Measurements from ENCODE around the gene NUP43. TPM values are rescaled to one million over a fixed set of nuclear protein-coding genes. Genes with fewer than 3 reads are reported as not detected.
"Not testable (repeated sequence)": the region's sequence is repeated elsewhere in the genome, so short reads cannot be mapped to it uniquely, and the experiment has no call there.

The NUP43 gene
- total RNA-seq, 6 donors from 2014 or later = 11.1 to 29.3 (median 19.1) TPM

- ATAC-seq (ENCODE audit: low FRiP score in 2 of 2) = no peak
- TF ChIP-seq POLR2AphosphoS5 (IDR thresholded peaks at IDR 0.05) (no peak), CTCF (IDR thresholded peaks at IDR 0.05) (no peak), POLR2A (IDR thresholded peaks at IDR 0.05) (no peak), EP300 (IDR thresholded peaks at IDR 0.05) (no peak)
- DNase-seq = no peak
- Histone ChIP-seq H3K27me3 (no peaks in the 10 kb centered on the region), H3K9me3 (no peaks in the 10 kb centered on the region), H3K4me3 (no peak overlapping the region), H3K27ac (no peak overlapping the region), H3K4me1 (no peaks in the 10 kb centered on the region), H3K36me3 (peaks cover 0 to 63% (median 19%) of the 10 kb centered on the region in 4 donors)
- WGBS, 2 donors = 89 to 97% methylated on average over 2 of the region's 2 CpGs
These were observed 55.1 kb downstream of the NUP43 start for GRCh38 chr6:149691201-149691600.

GRCh38 chr6:149686230-149686629 lies 60.1 kb downstream of the NUP43 start:
- Histone ChIP-seq H3K4me1 (no peaks in the 10 kb centered on the region), H3K27me3 (no peaks in the 10 kb centered on the region), H3K36me3 (peaks cover 8 to 62% (median 19%) of the 10 kb centered on the region in 4 donors), H3K27ac (no peak overlapping the region), H3K9me3 (no peaks in the 10 kb centered on the region), H3K4me3 (no peak overlapping the region)
- no peak for ATAC-seq (ENCODE audit: low FRiP score in 2 of 2)
- no peak for TF ChIP-seq POLR2AphosphoS5 (IDR thresholded peaks at IDR 0.05)
- no peak for TF ChIP-seq EP300 (IDR thresholded peaks at IDR 0.05)
- no peak for TF ChIP-seq POLR2A (IDR thresholded peaks at IDR 0.05)
- TF ChIP-seq CTCF (IDR thresholded peaks at IDR 0.05) = no peak
- 79 to 93% methylated on average over 7 of the region's 7 CpGs for WGBS, 2 donors
- no peak for DNase-seq

GRCh38 chr6:149683256-149683859 lies 63.0 kb downstream of the NUP43 start:
- Histone ChIP-seq H3K9me3 (no peaks in the 10 kb centered on the region), H3K27ac (no peak overlapping the region), H3K4me1 (no peaks in the 10 kb centered on the region), H3K4me3 (no peak overlapping the region), H3K36me3 (peaks cover 8 to 55% (median 17%) of the 10 kb centered on the region in 4 donors), H3K27me3 (no peaks in the 10 kb centered on the region)
- TF ChIP-seq CTCF (IDR thresholded peaks at IDR 0.05) = no peak
- TF ChIP-seq POLR2A (IDR thresholded peaks at IDR 0.05) = no peak
- no peak for TF ChIP-seq POLR2AphosphoS5 (IDR thresholded peaks at IDR 0.05)
- no peak for TF ChIP-seq EP300 (IDR thresholded peaks at IDR 0.05)
- 98 to 99% methylated on average over 4 of the region's 4 CpGs for WGBS, 2 donors
- DNase-seq (no peak), ATAC-seq (ENCODE audit: low FRiP score in 2 of 2) (no peak)

- DNase-seq; H3K9me3 ChIP-seq; H3K27ac ChIP-seq; H3K27me3 ChIP-seq; H3K4me3 ChIP-seq; H3K4me1 ChIP-seq; ATAC-seq (ENCODE audit: low FRiP score in 2 of 2): not testable (repeated sequence)
- peaks cover 8 to 60% (median 19%) of the 10 kb centered on the region in 4 donors for H3K36me3 ChIP-seq
- 97 to 98% methylated on average over 14 of the region's 14 CpGs for WGBS, 2 donors
These were observed 64.5 kb downstream of the NUP43 start for GRCh38 chr6:149681845-149682244.

- no peaks in the 10 kb centered on the region for H3K4me1 ChIP-seq
- H3K9me3 ChIP-seq = no peaks in the 10 kb centered on the region
- TF ChIP-seq EP300 (IDR thresholded peaks at IDR 0.05) = no peak
- no peak for TF ChIP-seq CTCF (IDR thresholded peaks at IDR 0.05)
- no peak for TF ChIP-seq POLR2AphosphoS5 (IDR thresholded peaks at IDR 0.05)
- no peak for TF ChIP-seq POLR2A (IDR thresholded peaks at IDR 0.05)
- no peak overlapping the region for H3K27ac ChIP-seq
- no peak overlapping the region for H3K4me3 ChIP-seq
- ATAC-seq (ENCODE audit: low FRiP score in 2 of 2) (no peak), DNase-seq (no peak)
- peaks cover 8 to 62% (median 23%) of the 10 kb centered on the region in 4 donors for H3K36me3 ChIP-seq
- H3K27me3 ChIP-seq = no peaks in the 10 kb centered on the region
These were observed 65.1 kb downstream of the NUP43 start for GRCh38 chr6:149681209-149681608.
